Bronchial epithelial cell (primary cell): Measurements from ENCODE around the gene IFT81. TPM values are rescaled to one million over a fixed set of nuclear protein-coding genes. Genes with fewer than 3 reads are reported as not detected.
"Not testable (repeated sequence)": the region's sequence is repeated elsewhere in the genome, so short reads cannot be mapped to it uniquely, and the experiment has no call there.

Experiments used
- DNase-seq: peaks from one replicate; pipeline ENCODE4 v3.0.0-alpha.2; 2010; ENCODE audit warnings: low read depth
- FAIRE-seq: peaks from 2 replicates; lab custom pipeline; 2011; peaks lifted over from hg19 to GRCh38; lab: Jason Lieb, UNC
- H3K27me3 ChIP-seq: 2 replicates; pipeline ENCODE4 v1.5.1; 2011; ENCODE audit warnings: low read length; ENCODE audit not compliant: control insufficient read depth, insufficient read depth
- H3K36me3 ChIP-seq: 2 replicates; pipeline ENCODE4 v1.5.1; 2011; ENCODE audit warnings: low read length; ENCODE audit not compliant: control insufficient read depth, insufficient read depth
- H3K4me3 ChIP-seq: 2 replicates; pipeline ENCODE4 v1.5.1; 2011; ENCODE audit warnings: mild to moderate bottlenecking, low read depth, low read length, control low read depth
- total RNA-seq: library from RNA; depleted of rRNA; stranded (reverse); fragments of >200 nt; gene quantifications from 2 replicates; pipeline ENCODE4 v1.2.1, GENCODE V29; 2014
- TF ChIP-seq, protein P1 (sequence below): IDR thresholded peaks from 2 replicates; pipeline ENCODE4 v1.5.1; 2011; ENCODE audit warnings: mild to moderate bottlenecking, moderate library complexity, low read length, control low read depth, inconsistent platforms; ENCODE audit not compliant: insufficient read depth, severe bottlenecking

IFT81 gene
- total RNA-seq, 1 donor from 2014 or later = 5.8 TPM

DNA sequence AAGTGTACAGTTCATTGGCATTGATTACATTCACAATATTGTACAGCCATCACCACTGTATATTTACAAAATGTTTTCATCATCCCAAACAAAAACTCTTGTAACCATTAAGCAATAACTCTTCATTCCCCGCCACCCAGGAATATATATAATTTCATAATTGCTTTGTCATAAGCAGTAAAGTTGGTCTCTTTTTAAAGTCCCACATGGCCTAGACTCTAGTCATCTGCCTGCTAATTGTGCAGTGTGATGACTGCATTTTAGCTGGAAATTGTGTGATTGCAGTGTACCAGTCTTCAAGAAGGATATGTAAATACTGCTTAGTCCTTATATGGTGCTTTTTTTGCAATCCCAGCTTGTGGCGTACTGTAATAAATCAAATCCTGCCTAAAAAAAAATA is 81.8 kb downstream of the IFT81 start:
- peaks cover 1% of the 10 kb centered on the region for H3K36me3 ChIP-seq
- no peaks in the 10 kb centered on the region for H3K27me3 ChIP-seq
- DNase-seq = no peak
- no peak overlapping the region for H3K4me3 ChIP-seq
- TF ChIP-seq, protein P1, sequence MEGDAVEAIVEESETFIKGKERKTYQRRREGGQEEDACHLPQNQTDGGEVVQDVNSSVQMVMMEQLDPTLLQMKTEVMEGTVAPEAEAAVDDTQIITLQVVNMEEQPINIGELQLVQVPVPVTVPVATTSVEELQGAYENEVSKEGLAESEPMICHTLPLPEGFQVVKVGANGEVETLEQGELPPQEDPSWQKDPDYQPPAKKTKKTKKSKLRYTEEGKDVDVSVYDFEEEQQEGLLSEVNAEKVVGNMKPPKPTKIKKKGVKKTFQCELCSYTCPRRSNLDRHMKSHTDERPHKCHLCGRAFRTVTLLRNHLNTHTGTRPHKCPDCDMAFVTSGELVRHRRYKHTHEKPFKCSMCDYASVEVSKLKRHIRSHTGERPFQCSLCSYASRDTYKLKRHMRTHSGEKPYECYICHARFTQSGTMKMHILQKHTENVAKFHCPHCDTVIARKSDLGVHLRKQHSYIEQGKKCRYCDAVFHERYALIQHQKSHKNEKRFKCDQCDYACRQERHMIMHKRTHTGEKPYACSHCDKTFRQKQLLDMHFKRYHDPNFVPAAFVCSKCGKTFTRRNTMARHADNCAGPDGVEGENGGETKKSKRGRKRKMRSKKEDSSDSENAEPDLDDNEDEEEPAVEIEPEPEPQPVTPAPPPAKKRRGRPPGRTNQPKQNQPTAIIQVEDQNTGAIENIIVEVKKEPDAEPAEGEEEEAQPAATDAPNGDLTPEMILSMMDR = no peak
- no peak for FAIRE-seq

DNA sequence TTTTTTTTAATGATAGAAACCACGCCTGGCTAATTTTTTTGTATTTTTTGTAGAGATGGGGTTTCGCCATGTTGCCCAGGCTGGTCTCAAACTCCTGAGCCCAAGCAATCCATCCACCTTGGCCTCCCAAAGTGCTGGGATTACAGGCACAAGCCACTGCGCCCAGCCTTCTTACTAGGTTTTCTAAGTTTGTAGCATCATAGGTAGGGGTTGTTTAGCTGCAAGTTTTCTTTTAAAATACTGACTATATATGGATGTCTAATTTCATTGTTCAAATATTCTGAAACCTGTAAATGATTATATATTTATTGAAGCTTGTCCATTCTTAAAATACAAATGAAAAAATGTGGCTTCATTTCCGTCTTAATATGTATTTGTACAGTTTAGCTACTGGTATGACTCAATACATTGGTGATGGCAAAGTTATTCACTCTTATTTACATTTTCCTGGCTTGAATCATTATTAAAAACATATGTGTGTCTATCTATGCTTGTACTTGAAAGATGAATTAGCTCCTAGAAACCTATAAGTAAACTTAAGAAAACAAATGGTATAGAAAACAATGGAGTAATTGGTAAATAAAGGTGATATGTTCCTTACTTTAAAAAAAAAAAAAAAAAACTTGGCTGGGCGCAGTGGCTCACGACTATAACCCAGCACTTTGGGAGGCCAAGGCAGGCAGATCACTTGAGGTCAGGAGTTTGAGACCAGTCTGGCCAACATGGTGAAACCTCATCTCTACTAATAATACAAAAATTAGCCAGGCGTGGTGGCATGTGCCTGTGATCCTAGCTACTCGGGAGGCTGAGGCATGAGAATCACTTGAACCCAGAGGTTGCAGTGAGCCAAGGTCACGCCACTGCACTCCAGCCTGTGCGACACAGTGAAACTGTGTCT is 87.7 kb downstream of the IFT81 start:
- H3K27me3 ChIP-seq, FAIRE-seq, H3K36me3 ChIP-seq, H3K4me3 ChIP-seq: not testable (repeated sequence)
- DNase-seq = peak; percentile 96

DNA sequence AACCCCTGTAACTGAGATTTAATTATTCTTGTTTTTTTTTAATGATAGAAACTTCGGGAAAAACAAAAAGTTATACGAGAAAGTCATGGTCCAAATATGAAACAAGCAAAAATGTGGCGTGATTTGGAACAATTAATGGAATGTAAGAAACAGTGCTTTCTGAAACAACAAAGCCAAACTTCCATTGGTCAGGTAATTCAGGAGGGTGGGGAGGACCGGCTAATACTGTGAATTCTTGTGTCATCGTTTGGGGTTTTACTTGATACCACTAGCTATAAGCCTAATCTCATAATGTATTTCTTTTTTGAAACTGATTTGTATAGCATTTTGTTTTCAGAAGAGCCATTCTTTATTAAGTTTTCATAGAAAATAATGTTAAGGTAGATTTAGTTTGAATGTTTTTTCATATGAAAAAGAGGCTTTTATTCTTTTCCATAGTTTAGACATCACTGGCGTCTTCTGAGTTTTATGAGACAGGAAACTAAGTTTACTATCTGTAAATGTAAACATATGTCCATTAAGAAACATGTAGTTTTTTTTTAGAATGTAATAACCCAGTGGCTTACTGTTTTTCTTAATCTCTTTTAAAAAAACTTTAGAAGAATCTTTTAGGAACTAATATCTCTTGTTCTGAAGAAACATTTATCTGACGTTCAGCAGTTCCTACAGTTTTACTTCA is 94.0 kb downstream of the IFT81 start:
- no peak overlapping the region for H3K4me3 ChIP-seq
- FAIRE-seq (no peak), DNase-seq (no peak)
- TF ChIP-seq, protein P1 = no peak
- no peaks in the 10 kb centered on the region for H3K36me3 ChIP-seq
- no peaks in the 10 kb centered on the region for H3K27me3 ChIP-seq

DNA sequence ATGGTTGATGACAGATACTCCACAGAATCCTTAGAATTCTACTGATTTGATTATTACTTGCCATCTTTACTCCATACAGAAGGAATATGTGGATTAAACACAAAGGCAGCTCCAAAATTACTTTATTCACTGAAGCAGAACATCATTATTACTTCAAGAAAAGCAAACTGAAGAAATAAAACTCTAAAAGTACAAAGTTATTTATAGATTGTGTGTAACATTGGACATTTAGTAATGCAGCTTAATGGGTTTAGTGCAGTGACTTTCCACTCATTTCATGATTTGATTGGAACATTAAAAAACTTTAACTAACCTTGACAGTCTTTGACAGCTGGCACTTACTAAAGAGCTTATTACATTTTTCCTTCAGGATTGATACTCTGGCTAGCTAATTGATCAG is 97.9 kb downstream of the IFT81 start:
- TF ChIP-seq, protein P1 = no peak
- no peaks in the 10 kb centered on the region for H3K36me3 ChIP-seq
- FAIRE-seq = no peak
- no peaks in the 10 kb centered on the region for H3K27me3 ChIP-seq
- no peak for DNase-seq
- no peak overlapping the region for H3K4me3 ChIP-seq

DNA sequence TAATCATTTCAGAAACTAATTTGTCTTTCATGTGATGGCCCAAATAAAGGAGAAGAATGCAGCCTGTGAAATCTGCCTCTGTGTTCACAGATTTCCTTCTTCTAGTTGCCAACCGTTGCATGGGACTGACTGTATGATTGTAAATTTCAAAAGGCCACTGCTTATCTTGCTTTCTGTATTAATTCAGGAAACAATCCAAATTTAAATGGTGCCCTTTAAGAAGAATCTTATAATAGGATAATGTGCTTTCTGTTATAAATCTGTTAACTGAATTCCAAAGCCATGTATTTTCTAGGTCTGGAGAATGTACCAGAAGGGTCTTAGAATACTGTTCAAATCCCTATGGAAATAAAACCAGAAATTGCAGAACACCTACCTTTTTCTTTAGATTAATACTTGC is 98.3 kb downstream of the IFT81 start:
- Histone ChIP-seq H3K27me3 (no peaks in the 10 kb centered on the region), H3K36me3 (no peaks in the 10 kb centered on the region), H3K4me3 (no peak overlapping the region)
- DNase-seq = no peak
- FAIRE-seq = no peak
- TF ChIP-seq, protein P1 = no peak

DNA sequence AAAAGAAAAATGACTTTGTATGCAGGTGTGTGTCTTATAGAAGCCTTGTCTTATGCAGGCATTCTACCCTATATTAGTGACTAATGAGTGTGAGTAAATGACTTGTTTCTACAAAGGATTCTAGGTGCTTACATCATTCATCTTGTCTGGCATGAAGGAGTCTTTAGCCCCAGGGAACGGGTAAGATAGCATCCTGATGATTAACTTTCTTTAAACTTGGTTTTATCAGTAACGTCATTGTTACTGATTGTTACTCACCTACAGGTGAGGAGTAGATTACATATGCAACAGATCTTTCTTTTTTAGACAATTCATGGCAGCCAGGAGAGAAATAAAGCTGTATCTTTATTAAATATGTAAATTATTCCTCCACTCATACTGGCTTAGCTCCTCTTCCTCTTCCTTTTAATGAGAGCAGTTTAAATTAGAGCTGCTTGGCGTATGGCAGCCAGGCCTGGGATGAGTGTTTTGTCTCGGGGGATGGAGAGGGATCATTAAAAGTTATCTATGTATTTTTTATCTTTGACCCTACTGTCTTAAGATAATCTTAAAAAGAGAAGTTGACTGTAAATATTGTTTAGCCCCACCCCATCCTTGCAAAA is 99.7 kb downstream of the IFT81 start:
- TF ChIP-seq, protein P1 = no peak
- Histone ChIP-seq H3K4me3 (no peak overlapping the region), H3K36me3 (no peaks in the 10 kb centered on the region), H3K27me3 (no peaks in the 10 kb centered on the region)
- DNase-seq = peak; percentile 100
- FAIRE-seq = no peak
